Aorta (tissue), 5 donors: ENCODE results near the gene FARP1. TPM values are rescaled to one million over a fixed set of nuclear protein-coding genes. Genes with fewer than 3 reads are reported as not detected.

ENCODE experiments used
- ATAC-seq: fragments of 200-7000 bp; cut with Tn5 transposase; one replicate; pipeline ENCODE4 v1.9.1; 2022; ENCODE audit warnings: moderate library complexity; ENCODE audit not compliant: low FRiP score
- DNase-seq, 2 donors: peaks; one replicate each; pipeline ENCODE4 v3.0.0-alpha.2; 2020
- H3K27ac ChIP-seq, 2 donors: one replicate each; pipeline ENCODE4 v1.5.1; 2013; ENCODE audit warnings: low read length in 2 of 2, mild to moderate bottlenecking in 2 of 2, moderate library complexity in 2 of 2, control low read depth in 1 of 2, inconsistent platforms in 1 of 2, low read depth in 1 of 2
- H3K27me3 ChIP-seq, 2 donors: one replicate each; pipeline ENCODE4 v1.6.1; 2013; ENCODE audit warnings: control low read depth in 1 of 2, low read length in 1 of 2, mild to moderate bottlenecking in 1 of 2, moderate library complexity in 1 of 2; ENCODE audit not compliant: insufficient read depth in 2 of 2, control insufficient read depth in 1 of 2
- H3K36me3 ChIP-seq, 2 donors: one replicate each; pipeline ENCODE4 v1.6.1; 2013; ENCODE audit warnings: control low read depth in 1 of 2, low read length in 1 of 2, mild to moderate bottlenecking in 1 of 2; ENCODE audit not compliant: insufficient read depth in 2 of 2, control insufficient read depth in 1 of 2
- H3K4me1 ChIP-seq, 2 donors: one replicate each; pipeline ENCODE4 v1.6.1; 2013; ENCODE audit warnings: low read length in 2 of 2, control low read depth in 1 of 2, mild to moderate bottlenecking in 1 of 2, moderate library complexity in 1 of 2; ENCODE audit not compliant: insufficient read depth in 2 of 2, control insufficient read depth in 1 of 2
- H3K4me3 ChIP-seq, 2 donors: one replicate each; pipeline ENCODE4 v1.5.1; 2013; ENCODE audit warnings: low read length in 2 of 2, control low read depth in 1 of 2, mild to moderate bottlenecking in 1 of 2
- H3K9me3 ChIP-seq: one replicate; pipeline ENCODE4 v1.6.1; 2013; ENCODE audit warnings: mild to moderate bottlenecking, low read length; ENCODE audit not compliant: control insufficient read depth
- WGBS, 2 donors: extraction: QIAGEN DNeasy Blood & Tissue Kit; methylation state at CpG; one replicate each; pipeline ENCODE4 v1.1.7; 2013; 5-methylcytosine and 5-hydroxymethylcytosine counted together
- intact Hi-C, 2 donors: fragments of 100-400 bp; cut with DNase I; formaldehyde crosslinking; loops; one replicate each; pipeline versions ENCODE4 v1.14.2 to v1.15.0; 2022
- polyA plus RNA-seq, 2 donors: library from polyadenylated mRNA; stranded (reverse); fragments of 200-250 nt; gene quantifications; one replicate each; pipeline ENCODE4 v1.2.3, GENCODE V29; 2013
- total RNA-seq, 2 donors: library from RNA; stranded (reverse); fragmentation: NEBNext Ultra II Directional; extraction: Animal tissue kit (Norgen Biotek cat#: 25700); gene quantifications; one replicate each; pipeline ENCODE4 v1.2.1, GENCODE V29; 2021
- donor health status: healthy with polysubstance abuse.
- donor health status: Bipolar disorder and iron deficiency.
- donor health status: DM: no; HTN: no; CAD: no.
- donor health status: DM: no; HTN: no; CAD: no.
- donor health status: DM: yes; HTN: yes; CAD: no.

FARP1 gene
- total and polyA plus RNA-seq, 4 donors, result 3.3 to 41.7 (median 23.7) TPM

GRCh38 chr13:98103942-98104880 lies 38.7 kb upstream of the FARP1 start:
- 74 to 84% methylated on average over 10 of the region's 10 CpGs for WGBS, 2 donors
- H3K9me3 ChIP-seq, result peaks cover 3% of the 10 kb centered on the region
- ATAC-seq (no peak), DNase-seq (no peak)
- no peak overlapping the region for H3K27ac ChIP-seq
- no peaks in the 10 kb centered on the region for H3K27me3 ChIP-seq
- H3K36me3 ChIP-seq, result no peaks in the 10 kb centered on the region
- intact Hi-C loops, result no loop called here
- H3K4me1 ChIP-seq, result no peaks in the 10 kb centered on the region
- H3K4me3 ChIP-seq, result no peak overlapping the region

GRCh38 chr13:98105929-98106336 lies 37.0 kb upstream of the FARP1 start:
- H3K9me3 ChIP-seq, result no peaks in the 10 kb centered on the region
- no peak for ATAC-seq
- H3K4me3 ChIP-seq, result no peak overlapping the region
- no peaks in the 10 kb centered on the region for H3K4me1 ChIP-seq
- no peaks in the 10 kb centered on the region for H3K36me3 ChIP-seq
- DNase-seq, result no peak
- WGBS, 2 donors, result 51 to 59% methylated on average over 3 of the region's 3 CpGs
- no peaks in the 10 kb centered on the region for H3K27me3 ChIP-seq
- intact Hi-C loops, result no loop called here
- no peak overlapping the region for H3K27ac ChIP-seq

GRCh38 chr13:98108341-98108740 lies 34.6 kb upstream of the FARP1 start:
- Histone ChIP-seq H3K4me1 (no peaks in the 10 kb centered on the region), H3K27ac (no peak overlapping the region), H3K9me3 (no peaks in the 10 kb centered on the region), H3K36me3 (no peaks in the 10 kb centered on the region), H3K4me3 (no peak overlapping the region), H3K27me3 (no peaks in the 10 kb centered on the region)
- DNase-seq (no peak), ATAC-seq (no peak)
- intact Hi-C loops, result no loop called here
- 70 to 76% methylated on average over 3 of the region's 3 CpGs for WGBS, 2 donors

GRCh38 chr13:98109226-98109853 lies 33.6 kb upstream of the FARP1 start:
- ATAC-seq, result no peak

GRCh38 chr13:98110749-98111148 lies 32.1 kb upstream of the FARP1 start:
- intact Hi-C loops, result no loop called here
- H3K36me3 ChIP-seq, result no peaks in the 10 kb centered on the region
- ATAC-seq (no peak), DNase-seq (no peak)
- H3K4me3 ChIP-seq, result no peak overlapping the region
- H3K9me3 ChIP-seq, result no peaks in the 10 kb centered on the region
- no peaks in the 10 kb centered on the region for H3K27me3 ChIP-seq
- H3K27ac ChIP-seq, result no peak overlapping the region
- WGBS, 2 donors, result 92 to 94% methylated on average over 5 of the region's 5 CpGs
- H3K4me1 ChIP-seq, result no peaks in the 10 kb centered on the region

More at GRCh38 chr13:98109226-98109853, 33.6 kb upstream of the FARP1 start:
- Histone ChIP-seq H3K27me3 (no peaks in the 10 kb centered on the region), H3K9me3 (no peaks in the 10 kb centered on the region), H3K4me1 (no peaks in the 10 kb centered on the region), H3K4me3 (no peak overlapping the region), H3K36me3 (no peaks in the 10 kb centered on the region), H3K27ac (no peak overlapping the region)
- intact Hi-C loops, result no loop called here
- DNase-seq, result no peak
- 70 to 78% methylated on average over 7 of the region's 7 CpGs for WGBS, 2 donors

- 85 to 87% methylated on average over 10 of the region's 10 CpGs for WGBS, 2 donors
- Histone ChIP-seq H3K36me3 (no peaks in the 10 kb centered on the region), H3K9me3 (peaks cover under 1% of the 10 kb centered on the region), H3K27me3 (no peaks in the 10 kb centered on the region), H3K27ac (no peak overlapping the region), H3K4me1 (no peaks in the 10 kb centered on the region), H3K4me3 (no peak overlapping the region)
- DNase-seq, result no peak
- ATAC-seq, result no peak
- intact Hi-C loops, result no loop called here
These were observed 31.5 kb upstream of the FARP1 start for GRCh38 chr13:98111168-98112098.

- Histone ChIP-seq H3K4me1 (no peaks in the 10 kb centered on the region), H3K36me3 (no peaks in the 10 kb centered on the region), H3K9me3 (peaks cover 2% of the 10 kb centered on the region), H3K27ac (no peak overlapping the region), H3K4me3 (no peak overlapping the region), H3K27me3 (no peaks in the 10 kb centered on the region)
- intact Hi-C loops, result no loop called here
- DNase-seq (no peak), ATAC-seq (no peak)
- WGBS, 2 donors, result 89 to 94% methylated on average over 3 of the region's 3 CpGs
These were observed 30.4 kb upstream of the FARP1 start for GRCh38 chr13:98112456-98112855.

- Histone ChIP-seq H3K27ac (no peak overlapping the region), H3K36me3 (no peaks in the 10 kb centered on the region), H3K27me3 (no peaks in the 10 kb centered on the region), H3K9me3 (peaks cover 9% of the 10 kb centered on the region), H3K4me3 (no peak overlapping the region), H3K4me1 (no peaks in the 10 kb centered on the region)
- no peak for ATAC-seq
- intact Hi-C loops, result no loop called here
- DNase-seq, result no peak
These were observed 24.0 kb upstream of the FARP1 start for GRCh38 chr13:98118865-98119264.
